RKO (cell line): ENCODE measurements around the gene PRKCI.
"Not testable (repeated sequence)": the region's sequence is repeated elsewhere in the genome, so short reads cannot be mapped to it uniquely, and the experiment has no call there.

Source experiments
- DNase-seq: peaks from one replicate; pipeline ENCODE4 v3.0.0-alpha.2; 2016; ENCODE audit warnings: low spot score

PRKCI gene

GRCh38 chr3:170290194-170290593 is 68.0 kb downstream of the PRKCI start:
- DNase-seq = no peak

DNA sequence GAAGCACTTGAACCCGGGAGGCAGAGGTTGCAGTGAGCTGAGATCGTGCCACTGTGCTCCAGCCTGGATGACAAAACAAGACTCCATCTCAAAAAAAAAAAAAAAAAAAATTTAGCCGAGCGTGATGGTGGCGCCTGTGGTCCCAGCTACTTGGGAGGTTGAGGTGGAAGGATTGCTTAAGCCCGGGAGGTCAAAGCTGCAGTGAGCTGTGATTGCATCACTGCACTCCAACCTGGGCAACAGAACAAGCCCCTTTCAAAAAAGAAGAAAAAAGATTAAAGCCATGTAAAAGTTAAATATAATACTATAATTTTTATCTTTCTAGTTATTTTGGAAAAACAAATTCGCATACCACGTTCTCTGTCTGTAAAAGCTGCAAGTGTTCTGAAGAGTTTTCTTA is 73.4 kb downstream of the PRKCI start:
- DNase-seq = no peak

DNA sequence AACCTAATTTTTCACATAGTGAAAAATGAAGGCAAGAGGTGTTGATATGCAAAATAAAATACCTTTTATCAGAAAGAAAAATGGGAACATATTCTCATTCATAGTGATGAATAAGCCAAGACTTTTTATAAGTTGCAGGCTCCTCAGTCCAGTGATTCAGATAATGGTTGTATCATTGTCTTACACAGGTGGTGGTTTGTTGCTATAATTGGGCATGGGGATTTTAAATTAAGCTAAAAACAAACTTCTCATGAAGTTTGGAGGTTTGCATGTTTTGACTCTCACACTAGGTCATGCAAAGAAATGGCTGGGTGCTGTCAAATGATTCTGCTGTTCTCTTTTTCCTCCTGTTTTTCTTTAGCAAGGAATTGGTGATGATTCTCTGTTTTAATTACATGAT is 74.5 kb downstream of the PRKCI start:
- no peak for DNase-seq

GRCh38 chr3:170301405-170301804 is 79.2 kb downstream of the PRKCI start:
- DNase-seq = no peak

DNA sequence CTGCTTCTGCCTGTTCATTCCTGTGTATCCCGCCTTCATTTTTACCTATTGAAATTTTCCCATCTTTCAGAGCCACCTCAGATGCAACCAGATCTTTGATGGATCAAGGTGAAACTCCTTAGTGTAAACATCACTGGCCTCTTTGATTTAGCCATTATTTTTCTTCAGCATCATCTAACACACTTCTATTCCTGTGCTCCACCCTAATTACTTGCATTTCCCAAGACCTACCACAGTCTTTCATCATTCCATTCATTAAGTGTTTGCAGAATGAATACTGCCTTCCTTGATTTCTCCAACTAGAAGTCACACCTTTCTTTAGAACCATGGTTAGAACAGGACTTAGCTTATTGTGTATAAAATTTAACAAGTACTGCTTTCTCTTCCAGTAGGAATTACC is 79.8 kb downstream of the PRKCI start:
- DNase-seq = no peak

DNA sequence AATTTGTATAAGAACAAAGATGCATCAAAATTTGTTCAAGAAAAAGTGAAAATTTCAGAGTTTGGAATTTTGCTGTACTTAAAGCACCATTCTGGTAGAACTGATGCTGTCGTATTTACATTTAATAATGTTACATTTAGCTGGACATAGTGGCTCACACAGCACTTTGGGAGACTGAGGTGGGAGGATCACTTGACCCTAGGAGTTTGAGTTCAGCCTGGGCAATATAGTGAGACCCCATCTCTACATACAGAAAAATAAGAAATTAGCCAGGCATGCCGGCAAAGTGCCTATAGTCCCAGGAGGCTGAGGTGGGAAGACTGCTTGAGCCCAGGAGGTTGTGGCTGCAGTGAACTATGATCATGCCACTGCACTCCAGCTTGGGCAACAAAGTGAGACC is 83.8 kb downstream of the PRKCI start:
- DNase-seq = no peak

- DNase-seq = no peak
Observed at GRCh38 chr3:170307671-170308405, 85.6 kb downstream of the PRKCI start.

- no peak for DNase-seq
Observed at GRCh38 chr3:170309046-170309445, 86.8 kb downstream of the PRKCI start.

GRCh38 chr3:170317954-170318353 is 95.7 kb downstream of the PRKCI start:
- DNase-seq = no peak

GRCh38 chr3:170320461-170321121 is 98.4 kb downstream of the PRKCI start:
- no peak for DNase-seq

GRCh38 chr3:170321321-170322034 is 99.3 kb downstream of the PRKCI start:
- no peak for DNase-seq

DNA sequence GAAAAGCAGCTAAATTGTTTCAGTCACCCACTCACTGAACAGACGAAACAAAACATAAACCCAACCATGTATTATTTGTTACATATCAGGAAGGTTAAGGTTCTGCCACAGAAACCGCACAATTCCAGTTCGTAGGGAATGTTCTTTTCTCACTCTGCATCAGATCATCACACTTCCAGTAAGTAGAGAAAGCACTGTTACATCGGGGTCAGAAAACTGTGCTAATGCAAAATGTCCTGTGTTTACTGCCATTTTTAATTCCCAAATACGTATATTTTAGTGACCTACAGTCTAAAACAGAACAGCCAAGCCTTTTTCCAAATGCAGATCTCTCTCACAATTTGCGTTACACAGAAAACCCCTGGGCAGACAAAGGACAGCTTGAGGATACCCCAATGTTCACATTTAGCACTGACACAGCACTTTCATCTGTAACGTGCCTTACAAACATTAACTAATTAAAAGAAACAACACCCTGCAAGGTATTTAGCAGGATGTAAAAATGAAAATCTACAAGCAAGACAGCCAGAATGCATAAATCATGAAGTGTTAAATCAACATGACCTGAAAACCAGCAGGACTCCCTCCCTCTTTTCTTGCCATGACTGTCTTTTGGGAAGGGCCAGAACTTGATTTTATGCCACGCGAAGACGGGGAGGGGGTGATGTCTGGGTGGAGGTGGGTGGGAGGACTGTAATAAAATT is 100.5 kb downstream of the PRKCI start:
- DNase-seq = no peak

- no peak for DNase-seq
Observed at GRCh38 chr3:170323331-170323730, 101.1 kb downstream of the PRKCI start.

DNA sequence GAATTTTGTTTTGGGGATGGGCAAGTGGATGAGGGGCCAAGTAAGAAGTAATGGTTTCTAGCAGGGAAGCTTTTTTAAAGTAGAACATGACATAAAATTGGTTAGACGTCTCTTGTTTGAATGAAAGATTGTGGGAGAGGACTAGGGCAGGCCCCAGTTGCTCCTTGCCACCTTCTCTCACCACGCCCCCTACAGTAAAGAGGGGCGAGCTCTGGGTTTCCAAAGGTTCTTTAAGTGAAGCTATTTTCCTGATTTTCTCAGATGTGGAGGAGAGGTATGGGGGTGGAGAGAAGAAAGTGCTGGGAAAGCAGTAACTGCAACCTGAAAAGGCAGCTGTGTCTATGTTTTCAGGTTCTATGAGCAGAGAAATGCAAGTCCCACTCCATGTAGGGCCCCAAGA is 102.7 kb downstream of the PRKCI start:
- no peak for DNase-seq

GRCh38 chr3:170327040-170327808 is 105.0 kb downstream of the PRKCI start:
- no peak for DNase-seq

DNA sequence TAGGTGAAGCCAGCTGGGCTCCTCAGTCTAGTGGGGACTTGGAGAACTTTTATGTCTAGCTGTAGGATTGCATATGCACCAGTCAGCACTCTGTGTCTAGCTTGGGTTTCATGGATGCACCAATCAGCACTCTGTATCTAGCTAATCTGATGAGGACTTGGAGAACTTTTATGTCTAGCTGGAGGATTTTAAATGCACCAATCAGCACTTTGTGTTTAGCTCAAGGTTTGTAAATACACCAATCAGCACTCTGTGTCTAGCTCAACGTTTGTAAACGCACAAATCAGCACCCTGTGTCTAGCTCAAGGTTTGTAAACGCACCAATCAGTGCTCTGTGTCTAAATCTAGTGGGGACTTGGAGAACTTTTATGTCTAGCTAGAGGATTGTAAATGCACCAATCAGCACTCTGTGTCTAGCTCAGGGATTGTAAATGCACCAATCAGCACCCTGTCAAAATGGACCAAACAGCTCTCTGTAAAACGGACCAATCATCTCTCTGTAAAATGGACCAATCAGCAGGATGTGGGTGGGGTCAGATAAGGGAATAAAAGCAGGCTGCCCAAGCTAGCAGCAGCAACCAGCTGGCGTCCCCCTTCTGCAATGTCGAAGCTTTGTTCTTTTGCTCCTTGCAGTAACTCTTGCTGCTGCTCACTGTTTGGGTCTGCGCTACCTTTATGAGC is 105.8 kb downstream of the PRKCI start:
- DNase-seq = not testable (repeated sequence)

GRCh38 chr3:170330366-170330765 is 108.1 kb downstream of the PRKCI start:
- peak; percentile 45 for DNase-seq

GRCh38 chr3:170331143-170331542 is 108.9 kb downstream of the PRKCI start:
- DNase-seq = no peak

DNA sequence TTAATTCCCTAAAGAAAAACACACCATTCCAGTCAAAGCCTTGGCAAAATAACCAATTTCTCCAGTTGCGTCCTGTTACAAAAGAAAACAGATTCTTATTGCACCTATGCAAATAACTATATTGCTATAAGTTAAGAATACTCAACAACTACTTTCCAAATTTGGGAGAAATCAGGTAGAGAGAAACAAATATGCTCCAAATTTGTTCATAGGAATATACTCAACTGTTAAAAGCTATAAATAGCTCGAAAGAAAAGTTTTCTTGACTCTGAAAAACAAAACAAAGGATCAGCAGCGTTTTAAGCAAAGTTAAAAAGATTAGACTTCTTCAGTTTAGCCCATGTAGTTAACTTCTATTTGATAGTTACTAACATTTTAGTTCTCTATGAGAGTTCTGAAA is 115.2 kb downstream of the PRKCI start:
- DNase-seq = no peak

DNA sequence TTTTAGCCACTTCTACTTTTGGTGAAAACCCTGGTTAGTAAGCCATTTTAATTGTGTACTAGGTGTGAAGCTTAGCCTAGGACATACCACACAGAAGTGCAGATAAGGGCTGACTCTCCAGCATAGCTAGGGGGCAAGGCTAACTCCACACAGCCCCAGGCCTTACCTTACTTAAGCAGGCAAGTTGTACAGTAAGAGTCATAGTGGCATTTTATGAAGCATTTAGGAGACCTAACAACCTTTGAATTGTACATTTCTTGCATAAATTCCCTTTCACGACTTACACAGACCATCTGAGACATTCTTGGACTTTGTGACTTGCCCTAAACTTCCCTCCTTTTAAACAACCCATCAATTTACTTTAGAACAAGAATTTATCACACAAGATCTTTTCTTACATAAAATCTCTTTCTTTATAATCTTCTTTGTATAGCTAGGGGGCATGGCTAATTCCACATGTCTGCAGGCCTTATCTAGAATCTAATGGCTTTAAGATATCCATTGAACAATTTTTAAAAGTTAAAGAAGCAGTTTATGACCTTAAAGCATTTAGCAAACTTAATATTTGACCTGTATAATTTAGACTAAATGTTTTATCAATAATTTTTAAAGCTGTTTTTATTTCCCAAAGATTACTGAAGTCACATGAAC is 116.6 kb downstream of the PRKCI start:
- no peak for DNase-seq

DNA sequence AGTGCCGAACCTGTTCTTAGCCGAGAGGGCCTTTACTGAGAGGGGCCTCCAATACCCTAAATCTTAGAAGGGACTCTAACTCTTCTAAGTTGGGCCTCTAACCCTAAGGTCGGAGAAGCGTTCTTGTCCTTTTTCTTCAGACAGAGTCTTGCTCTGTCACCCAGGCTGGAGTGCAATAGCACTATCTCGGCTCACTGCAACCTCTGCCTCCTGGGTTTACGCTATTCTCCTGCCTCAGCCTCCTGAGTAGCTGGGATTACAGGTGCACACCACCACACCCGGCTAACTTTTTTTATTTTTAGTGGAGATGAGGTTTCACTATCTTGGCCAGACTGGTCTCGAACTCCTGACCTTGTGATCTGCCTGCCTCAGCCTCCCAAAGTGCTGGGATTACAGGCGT is 120.0 kb downstream of the PRKCI start:
- not testable (repeated sequence) for DNase-seq
